Measurements from ENCODE around the gene GLCCI1. TPM values are rescaled to one million over a fixed set of nuclear protein-coding genes. Genes with fewer than 3 reads are reported as not detected.

GLCCI1 gene
- total RNA-seq, 1 experiment from 2014 or later, result 4.6 TPM

DNA sequence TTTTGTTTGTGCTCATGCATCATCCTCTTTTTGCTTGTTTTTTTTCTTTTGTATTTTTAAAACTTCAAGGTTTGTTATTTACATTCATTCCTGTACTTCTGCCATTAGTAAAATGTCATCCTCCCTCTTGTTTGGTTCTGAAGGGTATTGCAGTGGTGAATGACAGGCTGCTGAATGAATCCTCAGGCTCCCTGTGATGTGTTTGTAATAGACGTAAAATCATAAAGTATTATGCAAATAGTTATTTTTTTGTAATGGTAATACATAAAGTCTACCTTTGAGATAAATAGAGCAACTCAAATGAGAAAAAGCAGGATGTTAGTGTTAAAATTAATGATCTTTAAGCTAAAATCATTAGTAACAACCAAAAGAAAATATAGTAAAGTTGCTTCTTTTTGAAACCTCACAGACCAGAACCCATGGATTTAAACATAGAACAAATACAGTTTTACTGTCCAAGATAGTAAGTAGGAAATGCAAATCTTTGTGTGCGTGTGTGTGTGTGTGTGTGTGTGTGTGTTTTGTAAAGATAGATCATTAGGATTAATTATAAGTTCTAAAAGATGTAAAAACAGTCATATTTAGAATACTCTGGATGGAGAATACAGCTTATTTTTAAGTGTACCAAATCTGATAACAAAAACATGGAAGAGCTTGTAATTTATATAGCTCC lies 4.5 kb downstream of the GLCCI1 start:
- no peaks in the 10 kb centered on the region for H4K20me1 ChIP-seq (ENCODE audit: insufficient read depth)
- H2AFZ ChIP-seq (ENCODE audit: low read depth, low read length, poor library complexity, severe bottlenecking), result no peak overlapping the region
- intact Hi-C loops (cut with micrococcal nuclease), result no loop called here
- no peak for DNase-seq (ENCODE audit: low read depth, low spot score)
- H3K36me3 ChIP-seq (ENCODE audit: control insufficient read depth in 1 of 2, insufficient read depth in 2 of 2, low read length in 2 of 2), result no peaks in the 10 kb centered on the region
- peaks cover 5% of the 10 kb centered on the region; the same call in 1 of the 2 replicates for H3K79me2 ChIP-seq (ENCODE audit: insufficient read depth, low read length)
- peaks cover under 1 to 12% of the 10 kb centered on the region in 2 experiments; a peak in 3 of 4 replicates for H3K4me1 ChIP-seq (ENCODE audit: control insufficient read depth in 1 of 2, insufficient read depth in 2 of 2, low read length in 2 of 2)
- no peaks in the 10 kb centered on the region for H3K9me3 ChIP-seq (ENCODE audit: control insufficient read depth in 1 of 2, insufficient read depth in 1 of 2, low read depth in 1 of 2, low read length in 2 of 2)
- RAD21 ChIA-PET (ENCODE audit: low non-redundant PET in 1 of 2, low total read pairs in 2 of 2, uncharacterized antibody in 2 of 2, unreplicated experiment in 2 of 2), result no interaction called here
- H3K27me3 ChIP-seq (ENCODE audit: insufficient read depth, low read length), result no peaks in the 10 kb centered on the region
- no peak overlapping the region for H3K4me2 ChIP-seq (ENCODE audit: low read length)
- ATAC-seq, result no peak
- CTCF ChIA-PET, result no interaction called here
- no peak overlapping the region for H3K9ac ChIP-seq (ENCODE audit: low read length)
- no peak overlapping the region for H3K4me3 ChIP-seq (replicated peaks in 1 of 2; ENCODE audit: low read depth in 1 of 2, low read length in 2 of 2)
- TF ChIP-seq POLR2AphosphoS5 (IDR thresholded peaks at IDR 0.05; ENCODE audit: low read depth, low read length), result no peak
- TF ChIP-seq SRF (IDR thresholded peaks at IDR 0.05; ENCODE audit: low read depth), result no peak
- TF ChIP-seq ELF1 (IDR thresholded peaks at IDR 0.05; ENCODE audit: borderline replicate concordance, low read depth), result no peak
- TF ChIP-seq SIN3A (IDR thresholded peaks at IDR 0.05; ENCODE audit: low read depth), result no peak
- TF ChIP-seq TCF7L2 (IDR thresholded peaks at IDR 0.05; ENCODE audit: borderline replicate concordance, extremely low read depth, insufficient read depth, insufficient read length), result no peak
- TF ChIP-seq EZH2phosphoT487 (IDR thresholded peaks at IDR 0.05; ENCODE audit: borderline replicate concordance), result no peak
- no peak for TF ChIP-seq ZFX (IDR thresholded peaks at IDR 0.05)
- no peak for TF ChIP-seq RAD21 (IDR thresholded peaks at IDR 0.05; ENCODE audit: low read depth)
- no peak for TF ChIP-seq CEBPB (IDR thresholded peaks at IDR 0.05; ENCODE audit: low read depth)
- TF ChIP-seq, protein P1, sequence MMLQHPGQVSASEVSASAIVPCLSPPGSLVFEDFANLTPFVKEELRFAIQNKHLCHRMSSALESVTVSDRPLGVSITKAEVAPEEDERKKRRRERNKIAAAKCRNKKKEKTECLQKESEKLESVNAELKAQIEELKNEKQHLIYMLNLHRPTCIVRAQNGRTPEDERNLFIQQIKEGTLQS (IDR thresholded peaks at IDR 0.05), result no peak
- TF ChIP-seq SP1 (IDR thresholded peaks at IDR 0.05; ENCODE audit: low read depth), result no peak
- no peak overlapping the region for H3K27ac ChIP-seq (ENCODE audit: low read depth, low read length)
- no peaks in the 10 kb centered on the region for H3K9me2 ChIP-seq (ENCODE audit: insufficient read depth)
- POLR2A ChIA-PET, result no interaction called here
- BruUV-seq (replicated peaks), result no TSS peak

DNA sequence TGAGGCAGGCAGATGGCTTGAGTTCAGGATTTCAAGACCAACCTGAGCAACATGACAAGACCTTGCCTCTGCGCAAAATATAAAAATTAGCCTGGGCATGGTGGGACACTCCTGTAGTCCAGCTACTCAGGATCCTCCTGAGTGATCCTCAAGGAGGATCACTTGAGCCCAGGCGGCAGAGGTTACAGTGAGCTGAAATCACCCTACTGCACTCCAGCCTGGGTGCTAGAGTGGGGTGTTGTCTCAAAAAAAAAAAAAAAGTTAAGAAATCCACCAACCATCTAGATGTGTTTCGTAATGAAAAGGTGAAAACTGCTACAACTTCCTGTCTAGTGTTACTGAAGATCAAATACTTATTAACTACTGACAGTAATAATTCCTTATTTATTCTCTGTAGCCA lies 8.1 kb downstream of the GLCCI1 start:
- no peak for ATAC-seq
- BruUV-seq (replicated peaks), result no TSS peak
- Histone ChIP-seq H3K4me1 (ENCODE audit: control insufficient read depth in 1 of 2, insufficient read depth in 2 of 2, low read length in 2 of 2) (no peaks in the 10 kb centered on the region), H3K27ac (ENCODE audit: low read depth, low read length) (no peak overlapping the region), H2AFZ (ENCODE audit: low read depth, low read length, poor library complexity, severe bottlenecking) (no peak overlapping the region), H3K4me3 (replicated peaks in 1 of 2; ENCODE audit: low read depth in 1 of 2, low read length in 2 of 2) (no peak overlapping the region), H4K20me1 (ENCODE audit: insufficient read depth) (no peaks in the 10 kb centered on the region), H3K9me3 (ENCODE audit: control insufficient read depth in 1 of 2, insufficient read depth in 1 of 2, low read depth in 1 of 2, low read length in 2 of 2) (no peaks in the 10 kb centered on the region), H3K36me3 (ENCODE audit: control insufficient read depth in 1 of 2, insufficient read depth in 2 of 2, low read length in 2 of 2) (no peaks in the 10 kb centered on the region), H3K4me2 (ENCODE audit: low read length) (no peak overlapping the region), H3K79me2 (ENCODE audit: insufficient read depth, low read length) (peaks cover 5% of the 10 kb centered on the region; the same call in 1 of the 2 replicates), H3K9me2 (ENCODE audit: insufficient read depth) (no peaks in the 10 kb centered on the region), H3K27me3 (ENCODE audit: insufficient read depth, low read length) (no peaks in the 10 kb centered on the region), H3K9ac (ENCODE audit: low read length) (no peak overlapping the region)
- ChIA-PET POLR2A (no interaction called here), CTCF (no interaction called here), RAD21 (ENCODE audit: low non-redundant PET in 1 of 2, low total read pairs in 2 of 2, uncharacterized antibody in 2 of 2, unreplicated experiment in 2 of 2) (no interaction called here)
- DNase-seq (ENCODE audit: low read depth, low spot score), result no peak
- intact Hi-C loops (cut with micrococcal nuclease), result no loop called here
- TF ChIP-seq, protein P2, sequence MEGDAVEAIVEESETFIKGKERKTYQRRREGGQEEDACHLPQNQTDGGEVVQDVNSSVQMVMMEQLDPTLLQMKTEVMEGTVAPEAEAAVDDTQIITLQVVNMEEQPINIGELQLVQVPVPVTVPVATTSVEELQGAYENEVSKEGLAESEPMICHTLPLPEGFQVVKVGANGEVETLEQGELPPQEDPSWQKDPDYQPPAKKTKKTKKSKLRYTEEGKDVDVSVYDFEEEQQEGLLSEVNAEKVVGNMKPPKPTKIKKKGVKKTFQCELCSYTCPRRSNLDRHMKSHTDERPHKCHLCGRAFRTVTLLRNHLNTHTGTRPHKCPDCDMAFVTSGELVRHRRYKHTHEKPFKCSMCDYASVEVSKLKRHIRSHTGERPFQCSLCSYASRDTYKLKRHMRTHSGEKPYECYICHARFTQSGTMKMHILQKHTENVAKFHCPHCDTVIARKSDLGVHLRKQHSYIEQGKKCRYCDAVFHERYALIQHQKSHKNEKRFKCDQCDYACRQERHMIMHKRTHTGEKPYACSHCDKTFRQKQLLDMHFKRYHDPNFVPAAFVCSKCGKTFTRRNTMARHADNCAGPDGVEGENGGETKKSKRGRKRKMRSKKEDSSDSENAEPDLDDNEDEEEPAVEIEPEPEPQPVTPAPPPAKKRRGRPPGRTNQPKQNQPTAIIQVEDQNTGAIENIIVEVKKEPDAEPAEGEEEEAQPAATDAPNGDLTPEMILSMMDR (IDR thresholded peaks at IDR 0.05 in 2 of 3, conservative IDR thresholded peaks at IDR 0.05 in 1 of 3; ENCODE audit: borderline replicate concordance in 1 of 3, insufficient read depth in 1 of 3, low read depth in 2 of 3, low read length in 2 of 3), result no peak
- TF ChIP-seq EGR1 (IDR thresholded peaks at IDR 0.05; ENCODE audit: low read depth) (no peak), TCF7L2 (IDR thresholded peaks at IDR 0.05; ENCODE audit: borderline replicate concordance, extremely low read depth, insufficient read depth, insufficient read length) (no peak), YY1 (IDR thresholded peaks at IDR 0.05; ENCODE audit: extremely low read depth, insufficient replicate concordance, low read depth, low read length) (no peak), ZBTB33 (IDR thresholded peaks at IDR 0.05; ENCODE audit: extremely low read depth, insufficient replicate concordance, low read length) (no peak)
- TF ChIP-seq, protein P1 (IDR thresholded peaks at IDR 0.05), result no peak

Data from HCT116 (cell line).